Coronary artery (tissue), 2 donors: ENCODE measurements around the gene ACTN3.
A peak's percentile ranks its signal among the peaks of the same experiment; 100 is the strongest.

Experiments used
- DNase-seq: peaks from one replicate; pipeline ENCODE4 v3.0.0-alpha.2; 2017; ENCODE audit warnings: low spot score
- H3K27ac ChIP-seq, 2 donors: fragments of 200-600 bp; sonication (generic); one replicate each; pipeline ENCODE4 v1.5.1; 2016 to 2019
- H3K4me3 ChIP-seq: fragments of 200-600 bp; sonication (generic); 2 replicates; pipeline ENCODE4 v1.5.1; 2016; ENCODE audit warnings: mild to moderate bottlenecking, moderate library complexity
- CTCF ChIP-seq: fragments of 200-600 bp; sonication (generic); IDR thresholded peaks from one replicate; pipeline ENCODE4 v1.5.1; 2019; ENCODE audit warnings: antibody characterized with exemption

Gene ACTN3

GRCh38 chr11:66550887-66551286, 4.2 kb downstream of the ACTN3 start:
- H3K27ac ChIP-seq: no peak overlapping the region
- H3K4me3 ChIP-seq: no peak overlapping the region
- no peak for TF ChIP-seq CTCF
- DNase-seq: no peak

GRCh38 chr11:66554602-66555001, 7.9 kb downstream of the ACTN3 start:
- TF ChIP-seq CTCF: no peak
- H3K27ac ChIP-seq: peak overlapping the region in 1 of 2 donors; percentile 35
- DNase-seq: no peak

GRCh38 chr11:66555416-66555815, 8.7 kb downstream of the ACTN3 start:
- DNase-seq: no peak
- Histone ChIP-seq H3K4me3 (no peak overlapping the region), H3K27ac (no peak overlapping the region)
- TF ChIP-seq CTCF: no peak

More at GRCh38 chr11:66554602-66555001, 7.9 kb downstream of the ACTN3 start:
- no peak overlapping the region for H3K4me3 ChIP-seq

GRCh38 chr11:66556086-66556485, 9.4 kb downstream of the ACTN3 start:
- TF ChIP-seq CTCF: no peak
- Histone ChIP-seq H3K4me3 (no peak overlapping the region), H3K27ac (no peak overlapping the region)
- no peak for DNase-seq

- no peak overlapping the region for H3K27ac ChIP-seq
- peak; percentile 70 for DNase-seq
- no peak overlapping the region for H3K4me3 ChIP-seq
- TF ChIP-seq CTCF: no peak
Observed at GRCh38 chr11:66557733-66558326, 11.1 kb downstream of the ACTN3 start.

- Histone ChIP-seq H3K27ac (peak overlapping the region in 1 of 2 donors; percentile 1), H3K4me3 (peak overlapping the region; percentile 57)
- peak; percentile 61 for DNase-seq
- no peak for TF ChIP-seq CTCF
Observed at GRCh38 chr11:66559142-66559865, 12.6 kb downstream of the ACTN3 start.
